H9 (cell line): ENCODE data around the gene TFB1M. TPM values are rescaled to one million over a fixed set of nuclear protein-coding genes. Genes with fewer than 3 reads are reported as not detected.

Experiments used
- DNase-seq: peaks from one replicate; pipeline ENCODE4 v3.0.0-alpha.2; 2017
- H2AFZ ChIP-seq: one replicate; pipeline ENCODE4 v1.6.1; 2013; ENCODE audit warnings: mild to moderate bottlenecking, low read length, control low read depth, moderate library complexity
- H2AK5ac ChIP-seq: 2 replicates; pipeline ENCODE4 v1.6.1; 2013; ENCODE audit warnings: low read length, control low read depth, mixed read lengths; ENCODE audit not compliant: insufficient read length
- H2BK120ac ChIP-seq: one replicate; pipeline ENCODE4 v1.6.1; 2013; ENCODE audit warnings: low read depth, mild to moderate bottlenecking, low read length, control low read depth, inconsistent platforms; ENCODE audit not compliant: poor library complexity, severe bottlenecking
- H2BK12ac ChIP-seq: 2 replicates; pipeline ENCODE4 v1.6.1; 2013; ENCODE audit warnings: low read length, control low read depth, mixed read lengths, low read depth; ENCODE audit not compliant: insufficient read length
- H2BK15ac ChIP-seq: 2 replicates; pipeline ENCODE4 v1.6.1; 2013; ENCODE audit warnings: low read depth, low read length, control low read depth
- H2BK20ac ChIP-seq: one replicate; pipeline ENCODE4 v1.6.1; 2013; ENCODE audit warnings: low read depth, mild to moderate bottlenecking, low read length, control low read depth, inconsistent platforms; ENCODE audit not compliant: poor library complexity, severe bottlenecking
- H2BK5ac ChIP-seq: 2 replicates; pipeline ENCODE4 v1.6.1; 2013; ENCODE audit warnings: low read length, control low read depth, mixed read lengths; ENCODE audit not compliant: insufficient read length
- H3K14ac ChIP-seq: 2 replicates; pipeline ENCODE4 v1.6.1; 2013; ENCODE audit warnings: low read length, control low read depth; ENCODE audit not compliant: insufficient read depth
- H3K18ac ChIP-seq: 2 replicates; pipeline ENCODE4 v1.6.1; 2013; ENCODE audit warnings: low read depth, mild to moderate bottlenecking, mixed read lengths, low read length, control low read depth; ENCODE audit not compliant: insufficient read length
- H3K23ac ChIP-seq: 2 replicates; pipeline ENCODE4 v1.6.1; 2013; ENCODE audit warnings: low read length, control low read depth, mixed read lengths, low read depth; ENCODE audit not compliant: insufficient read length
- H3K23me2 ChIP-seq: 2 replicates; pipeline ENCODE4 v1.6.1; 2013; ENCODE audit warnings: low read depth, mild to moderate bottlenecking, mixed read lengths, low read length, control low read depth; ENCODE audit not compliant: insufficient read length, poor library complexity, severe bottlenecking
- H3K27ac ChIP-seq: 2 replicates; pipeline ENCODE4 v1.5.1; 2013; ENCODE audit warnings: low read length, control low read depth, mixed read lengths, low read depth; ENCODE audit not compliant: insufficient read length
- H3K27me3 ChIP-seq: 2 replicates; pipeline ENCODE4 v1.6.1; 2013; ENCODE audit warnings: low read length, control low read depth, inconsistent platforms; ENCODE audit not compliant: insufficient read depth
- H3K4ac ChIP-seq: 2 replicates; pipeline ENCODE4 v1.6.1; 2013; ENCODE audit warnings: low read depth, mild to moderate bottlenecking, control low read depth, inconsistent platforms, low read length, moderate library complexity
- H3K4me1 ChIP-seq: 2 replicates; pipeline ENCODE4 v1.6.1; 2013; ENCODE audit warnings: low read length, control low read depth, inconsistent platforms; ENCODE audit not compliant: insufficient read depth
- H3K4me2 ChIP-seq: 2 replicates; pipeline ENCODE4 v1.6.1; 2013; ENCODE audit warnings: low read length, control low read depth, mixed read lengths; ENCODE audit not compliant: insufficient read length, insufficient read depth
- H3K56ac ChIP-seq: 2 replicates; pipeline ENCODE4 v1.6.1; 2013; ENCODE audit warnings: low read depth, mild to moderate bottlenecking, mixed read lengths, low read length, control low read depth; ENCODE audit not compliant: insufficient read length
- H3K79me1 ChIP-seq: 2 replicates; pipeline ENCODE4 v1.6.1; 2013; ENCODE audit warnings: low read depth, mild to moderate bottlenecking, moderate library complexity, low read length, control low read depth, inconsistent platforms; ENCODE audit not compliant: insufficient read depth, poor library complexity, severe bottlenecking
- H3K79me2 ChIP-seq: 2 replicates; pipeline ENCODE4 v1.6.1; 2013; ENCODE audit warnings: low read length, control low read depth, inconsistent platforms; ENCODE audit not compliant: insufficient read depth
- H3K9ac ChIP-seq: 2 replicates; pipeline ENCODE4 v1.6.1; 2013; ENCODE audit warnings: low read length, control low read depth, mixed read lengths; ENCODE audit not compliant: insufficient read length; ENCODE audit errors: extremely low read depth
- H3K9me3 ChIP-seq: one replicate; pipeline ENCODE4 v1.6.1; 2013; ENCODE audit warnings: low read depth, low read length, inconsistent platforms; ENCODE audit not compliant: control insufficient read depth
- H3T11ph ChIP-seq: one replicate; pipeline ENCODE4 v1.6.1; 2013; ENCODE audit warnings: mild to moderate bottlenecking, low read length, control low read depth, inconsistent platforms
- H4K20me1 ChIP-seq: one replicate; pipeline ENCODE4 v1.6.1; 2013; ENCODE audit not compliant: control insufficient read depth, insufficient read length, insufficient read depth
- H4K5ac ChIP-seq: 2 replicates; pipeline ENCODE4 v1.6.1; 2013; ENCODE audit warnings: low read depth, mild to moderate bottlenecking, mixed read lengths, low read length, control low read depth; ENCODE audit not compliant: insufficient read length
- H4K8ac ChIP-seq: replicated peaks from 2 replicates; pipeline ENCODE4 v1.6.1; 2013; ENCODE audit warnings: low read length, control low read depth, mixed read lengths, low read depth; ENCODE audit not compliant: insufficient read length
- H4K91ac ChIP-seq: 2 replicates; pipeline ENCODE4 v1.6.1; 2013; ENCODE audit warnings: low read depth, mild to moderate bottlenecking, moderate library complexity, mixed read lengths, low read length, control low read depth; ENCODE audit not compliant: insufficient read length
- H3K27ac Mint-ChIP-seq, 3 experiments: 2 replicates in 2 of 3; 3 replicates in 1 of 3; pipeline ENCODE4 v1.8.0; 2020 to 2021; ENCODE audit warnings: mixed read lengths in 3 of 3, mild to moderate bottlenecking in 1 of 3, moderate library complexity in 1 of 3
- H3K27me3 Mint-ChIP-seq: 2 replicates; pipeline ENCODE4 v1.8.0; 2021; ENCODE audit warnings: low read depth, mild to moderate bottlenecking, moderate library complexity, mixed read lengths
- H3K36me3 Mint-ChIP-seq, 3 experiments: 2 replicates in 2 of 3; 3 replicates in 1 of 3; pipeline ENCODE4 v1.8.0; 2020 to 2021; ENCODE audit warnings: low read depth in 3 of 3, mixed read lengths in 3 of 3; ENCODE audit not compliant: insufficient read depth in 1 of 3
- H3K4me1 Mint-ChIP-seq, 2 experiments: 2 replicates each; pipeline ENCODE4 v1.8.0; 2020; ENCODE audit warnings: mixed read lengths in 2 of 2
- H3K4me3 Mint-ChIP-seq, 2 experiments: 2 replicates in 1 of 2; 3 replicates in 1 of 2; pipeline ENCODE4 v1.8.0; 2020 to 2021; ENCODE audit warnings: mild to moderate bottlenecking in 2 of 2, mixed read lengths in 2 of 2, moderate library complexity in 1 of 2
- H3K9me3 Mint-ChIP-seq, 2 experiments: 2 replicates in 1 of 2; 3 replicates in 1 of 2; pipeline ENCODE4 v1.8.0; 2020; ENCODE audit warnings: mild to moderate bottlenecking in 2 of 2, mixed read lengths in 2 of 2, moderate library complexity in 1 of 2
- WGBS: extraction: QIAGEN DNeasy Blood & Tissue Kit; methylation state at CpG from one replicate; pipeline ENCODE4 v1.1.7; 2013; ENCODE audit warnings: missing lambda C conversion rate, low lambda C conversion rate, mixed read lengths; ENCODE audit not compliant: insufficient read length; ENCODE audit errors: extremely low coverage; 5-methylcytosine and 5-hydroxymethylcytosine counted together
- total RNA-seq: library from RNA; stranded (reverse); gene quantifications from 2 replicates; pipeline ENCODE4 v1.2.1, GENCODE V29; 2021
- TF ChIP-seq, protein P1 (sequence below): fragments of 200-600 bp; sonication (generic); conservative IDR thresholded peaks from 3 replicates; pipeline ENCODE4 v1.8.0; 2021; ENCODE audit warnings: antibody characterized with exemption, mild to moderate bottlenecking

The TFB1M gene
- total RNA-seq, 1 experiment from 2014 or later, result 28.6 TPM

DNA sequence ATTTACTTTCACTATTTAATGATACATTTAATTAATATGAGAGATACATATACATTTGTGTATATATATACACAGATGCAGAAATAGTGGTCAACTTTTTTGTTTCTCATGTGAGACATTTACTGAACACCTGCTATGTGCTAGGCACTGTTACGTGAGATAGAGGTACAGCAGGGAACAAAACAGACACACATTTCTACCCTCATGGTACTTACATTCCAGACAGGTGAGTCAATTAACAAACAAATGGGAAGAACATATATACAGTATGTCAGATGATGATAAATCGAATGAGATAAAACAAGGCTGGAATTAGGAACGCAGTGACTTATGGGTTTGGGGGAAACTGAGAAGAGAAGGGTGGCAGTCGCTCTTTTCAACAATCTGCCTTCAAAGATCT, 5.1 kb downstream of the TFB1M start:
- no peak overlapping the region for H2BK12ac ChIP-seq
- peaks cover 15 to 53% (median 52%) of the 10 kb centered on the region in 3 experiments for H3K36me3 Mint-ChIP-seq
- no peak overlapping the region for H2BK5ac ChIP-seq
- no peak overlapping the region for H3K4me3 Mint-ChIP-seq
- no peak overlapping the region for H3K27ac Mint-ChIP-seq
- no peaks in the 10 kb centered on the region for H3K9me3 Mint-ChIP-seq
- peaks cover under 1% of the 10 kb centered on the region for H3K23me2 ChIP-seq
- H3K56ac ChIP-seq, result no peak overlapping the region
- H3K14ac ChIP-seq, result no peak overlapping the region
- no peaks in the 10 kb centered on the region for H3K27me3 ChIP-seq
- no peak overlapping the region for H3K9ac ChIP-seq
- no peak overlapping the region for H2BK20ac ChIP-seq
- no peak overlapping the region for H3K4me2 ChIP-seq
- DNase-seq, result no peak
- no peak overlapping the region for H3K27ac ChIP-seq
- H3K4me1 Mint-ChIP-seq, result peaks cover 0 to 8% of the 10 kb centered on the region in 2 experiments; a peak in 2 of 4 replicates
- H3K27me3 Mint-ChIP-seq, result no peaks in the 10 kb centered on the region
- H3T11ph ChIP-seq, result no peak overlapping the region
- no peak overlapping the region for H2BK120ac ChIP-seq
- H3K18ac ChIP-seq, result no peak overlapping the region
- H3K4me1 ChIP-seq, result no peaks in the 10 kb centered on the region
- no peak overlapping the region for H2AK5ac ChIP-seq
- H4K91ac ChIP-seq, result no peak overlapping the region
- TF ChIP-seq, protein P1, sequence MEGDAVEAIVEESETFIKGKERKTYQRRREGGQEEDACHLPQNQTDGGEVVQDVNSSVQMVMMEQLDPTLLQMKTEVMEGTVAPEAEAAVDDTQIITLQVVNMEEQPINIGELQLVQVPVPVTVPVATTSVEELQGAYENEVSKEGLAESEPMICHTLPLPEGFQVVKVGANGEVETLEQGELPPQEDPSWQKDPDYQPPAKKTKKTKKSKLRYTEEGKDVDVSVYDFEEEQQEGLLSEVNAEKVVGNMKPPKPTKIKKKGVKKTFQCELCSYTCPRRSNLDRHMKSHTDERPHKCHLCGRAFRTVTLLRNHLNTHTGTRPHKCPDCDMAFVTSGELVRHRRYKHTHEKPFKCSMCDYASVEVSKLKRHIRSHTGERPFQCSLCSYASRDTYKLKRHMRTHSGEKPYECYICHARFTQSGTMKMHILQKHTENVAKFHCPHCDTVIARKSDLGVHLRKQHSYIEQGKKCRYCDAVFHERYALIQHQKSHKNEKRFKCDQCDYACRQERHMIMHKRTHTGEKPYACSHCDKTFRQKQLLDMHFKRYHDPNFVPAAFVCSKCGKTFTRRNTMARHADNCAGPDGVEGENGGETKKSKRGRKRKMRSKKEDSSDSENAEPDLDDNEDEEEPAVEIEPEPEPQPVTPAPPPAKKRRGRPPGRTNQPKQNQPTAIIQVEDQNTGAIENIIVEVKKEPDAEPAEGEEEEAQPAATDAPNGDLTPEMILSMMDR, result no peak
- no peaks in the 10 kb centered on the region for H3K79me1 ChIP-seq
- no peaks in the 10 kb centered on the region for H3K79me2 ChIP-seq
- no peaks in the 10 kb centered on the region for H3K9me3 ChIP-seq
- H2BK15ac ChIP-seq, result no peak overlapping the region
- H2AFZ ChIP-seq, result no peak overlapping the region
- no peak overlapping the region for H3K23ac ChIP-seq
- no peaks in the 10 kb centered on the region for H4K20me1 ChIP-seq
- H4K8ac ChIP-seq, result no peak overlapping the region
- WGBS, result no CpG with 5 or more reads among the region's 4 CpGs
- H4K5ac ChIP-seq, result no peak overlapping the region
- H3K4ac ChIP-seq, result no peak overlapping the region
